ENCODE results near the gene CASZ1. TPM values are rescaled to one million over a fixed set of nuclear protein-coding genes. Genes with fewer than 3 reads are reported as not detected.

CASZ1 gene
- total RNA-seq, 1 donor from 2014 or later: 5.7 TPM

- DNase-seq (ENCODE audit: extremely low read depth, low read depth, low spot score): no peak
Measured at GRCh38 chr1:10733474-10734366, 62.7 kb downstream of the CASZ1 start.

GRCh38 chr1:10730985-10731384 is 65.5 kb downstream of the CASZ1 start:
- no peak for DNase-seq (ENCODE audit: extremely low read depth, low read depth, low spot score)

GRCh38 chr1:10728595-10729410 is 67.6 kb downstream of the CASZ1 start:
- DNase-seq (ENCODE audit: extremely low read depth, low read depth, low spot score): no peak

GRCh38 chr1:10727751-10728232 is 68.7 kb downstream of the CASZ1 start:
- DNase-seq (ENCODE audit: extremely low read depth, low read depth, low spot score): no peak

GRCh38 chr1:10726355-10726754 is 70.1 kb downstream of the CASZ1 start:
- DNase-seq (ENCODE audit: extremely low read depth, low read depth, low spot score): no peak

GRCh38 chr1:10724948-10725847 is 71.2 kb downstream of the CASZ1 start:
- no peak for DNase-seq (ENCODE audit: extremely low read depth, low read depth, low spot score)

- no peak for DNase-seq (ENCODE audit: extremely low read depth, low read depth, low spot score)
Measured at GRCh38 chr1:10724511-10724910, 71.9 kb downstream of the CASZ1 start.

- DNase-seq (ENCODE audit: extremely low read depth, low read depth, low spot score): no peak
Measured at GRCh38 chr1:10724052-10724494, 72.4 kb downstream of the CASZ1 start.

GRCh38 chr1:10723317-10723716 is 73.1 kb downstream of the CASZ1 start:
- no peak for DNase-seq (ENCODE audit: extremely low read depth, low read depth, low spot score)

GRCh38 chr1:10722803-10723202 is 73.6 kb downstream of the CASZ1 start:
- DNase-seq (ENCODE audit: extremely low read depth, low read depth, low spot score): no peak

GRCh38 chr1:10721381-10722321 is 74.8 kb downstream of the CASZ1 start:
- DNase-seq (ENCODE audit: extremely low read depth, low read depth, low spot score): no peak

GRCh38 chr1:10720635-10721034 is 75.8 kb downstream of the CASZ1 start:
- no peak for DNase-seq (ENCODE audit: extremely low read depth, low read depth, low spot score)

GRCh38 chr1:10718083-10718415 is 78.4 kb downstream of the CASZ1 start:
- DNase-seq (ENCODE audit: extremely low read depth, low read depth, low spot score): no peak

GRCh38 chr1:10717296-10718082 is 79.0 kb downstream of the CASZ1 start:
- DNase-seq (ENCODE audit: extremely low read depth, low read depth, low spot score): no peak

- DNase-seq (ENCODE audit: extremely low read depth, low read depth, low spot score): no peak
Measured at GRCh38 chr1:10716840-10717239, 79.6 kb downstream of the CASZ1 start.

GRCh38 chr1:10714337-10715114 is 81.9 kb downstream of the CASZ1 start:
- no peak for DNase-seq (ENCODE audit: extremely low read depth, low read depth, low spot score)

- no peak for DNase-seq (ENCODE audit: extremely low read depth, low read depth, low spot score)
Measured at GRCh38 chr1:10713614-10714013, 82.8 kb downstream of the CASZ1 start.
